SK-N-MC (cell line): ENCODE results near the gene SLC17A2.

Experiments
- DNase-seq: peaks from one replicate; pipeline ENCODE4 v3.0.0-alpha.2; 2011; ENCODE audit warnings: low read depth, low spot score
- H3K27ac ChIP-seq: fragments of 200-600 bp; sonication (generic); 2 replicates; pipeline ENCODE4 v1.5.1; 2016; ENCODE audit warnings: mixed run types
- H3K36me3 ChIP-seq: fragments of 200-600 bp; sonication (generic); 2 replicates; pipeline ENCODE4 v1.6.1; 2017; ENCODE audit warnings: antibody characterized with exemption, low read length, mixed read lengths; ENCODE audit not compliant: insufficient read depth
- H3K4me3 ChIP-seq: fragments of 200-600 bp; sonication (generic); 2 replicates; pipeline ENCODE4 v1.5.1; 2016
- H3K9ac ChIP-seq: fragments of 200-600 bp; sonication (generic); 2 replicates; pipeline ENCODE4 v1.8.0; 2017; ENCODE audit warnings: mixed run types, mixed read lengths; ENCODE audit not compliant: insufficient read length
- H3K9me3 ChIP-seq: fragments of 200-600 bp; sonication (generic); 2 replicates; pipeline ENCODE4 v1.6.1; 2017; ENCODE audit warnings: low read depth, mild to moderate bottlenecking, antibody characterized with exemption, low read length, moderate library complexity, mixed read lengths
- EZH2 ChIP-seq: fragments of 200-600 bp; sonication (generic); IDR thresholded peaks from one replicate; pipeline ENCODE4 v1.6.1; 2017; ENCODE audit warnings: antibody characterized with exemption
- FOXP2 ChIP-seq: optimal IDR thresholded peaks from 2 replicates; pipeline ENCODE3; 2011; ENCODE audit warnings: mild to moderate bottlenecking, moderate library complexity; ENCODE audit not compliant: insufficient read depth; ENCODE audit errors: extremely low read length, control extremely low read depth
- POLR2AphosphoS5 ChIP-seq: IDR thresholded peaks from 2 replicates; pipeline ENCODE4 v1.6.1; 2012; ENCODE audit warnings: mild to moderate bottlenecking, low read depth, low read length, borderline replicate concordance

SLC17A2 gene

DNA sequence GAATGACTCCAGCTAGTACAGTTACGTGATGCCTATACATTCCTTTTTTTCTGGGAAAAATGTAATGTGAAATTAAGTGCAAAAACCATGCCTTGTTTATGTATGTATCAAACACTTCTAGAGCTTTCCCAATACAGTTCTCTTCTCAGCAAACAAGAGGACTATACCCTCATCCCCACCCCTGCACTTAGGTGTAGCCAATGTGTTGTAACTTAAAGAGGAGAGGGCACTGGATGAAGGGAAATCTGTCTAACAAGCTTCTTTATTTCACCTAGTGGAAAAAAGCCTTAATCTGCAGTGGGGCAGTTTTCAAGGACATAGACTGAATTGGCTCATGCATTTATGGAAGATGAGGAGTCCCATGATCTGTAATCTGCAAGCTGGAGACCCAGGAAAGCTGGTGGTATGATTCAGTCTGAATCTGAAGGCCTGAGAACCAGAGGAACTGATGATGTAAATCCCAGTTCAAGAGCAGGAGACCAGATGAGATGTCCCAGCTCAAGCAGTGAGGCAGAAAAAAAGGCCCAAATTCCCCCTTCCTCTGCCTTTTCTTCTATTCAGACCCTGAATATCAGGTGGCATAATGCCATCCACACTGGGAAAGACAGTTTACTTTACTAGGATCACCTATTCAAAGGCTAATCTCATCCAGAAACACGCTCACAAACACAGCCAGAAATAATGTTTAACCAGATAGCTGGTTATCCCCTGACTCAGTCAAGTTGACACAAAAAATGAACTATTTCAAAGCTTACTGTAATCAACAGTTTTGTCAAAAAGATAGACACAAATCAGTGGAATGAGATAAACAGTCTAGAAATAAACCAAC, 30.7 kb downstream of the SLC17A2 start:
- DNase-seq, result no peak

DNA sequence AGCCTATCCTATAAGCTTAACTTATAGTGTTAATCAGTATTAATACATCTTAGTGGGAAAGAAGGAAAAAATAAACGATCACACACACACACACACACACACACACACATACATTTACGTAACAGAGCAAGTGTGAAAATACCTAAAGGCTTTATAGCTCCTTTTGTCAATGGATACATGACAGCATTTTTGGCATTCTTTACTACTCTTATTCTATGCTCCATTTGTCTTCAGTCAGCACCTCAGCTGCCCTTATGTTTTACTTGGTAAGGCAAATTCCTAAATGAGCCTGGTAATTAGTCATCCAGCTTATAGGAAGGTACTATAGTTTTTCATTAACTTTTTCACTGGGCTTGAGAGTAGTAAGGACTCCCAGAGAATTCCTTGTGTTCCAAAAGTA, 31.4 kb downstream of the SLC17A2 start:
- no peak overlapping the region for H3K9ac ChIP-seq
- no peak overlapping the region for H3K27ac ChIP-seq
- DNase-seq, result no peak
- H3K36me3 ChIP-seq, result no peaks in the 10 kb centered on the region
- no peak overlapping the region for H3K4me3 ChIP-seq
- TF ChIP-seq EZH2 (no peak), FOXP2 (no peak), POLR2AphosphoS5 (no peak)
- no peaks in the 10 kb centered on the region for H3K9me3 ChIP-seq

More for the DNA sequence above, 30.7 kb downstream of the SLC17A2 start:
- H3K9me3 ChIP-seq, result no peaks in the 10 kb centered on the region
- no peaks in the 10 kb centered on the region for H3K36me3 ChIP-seq
- no peak for TF ChIP-seq EZH2
- no peak for TF ChIP-seq FOXP2
- TF ChIP-seq POLR2AphosphoS5, result no peak
- H3K4me3 ChIP-seq, result no peak overlapping the region
- H3K27ac ChIP-seq, result no peak overlapping the region
- no peak overlapping the region for H3K9ac ChIP-seq

DNA sequence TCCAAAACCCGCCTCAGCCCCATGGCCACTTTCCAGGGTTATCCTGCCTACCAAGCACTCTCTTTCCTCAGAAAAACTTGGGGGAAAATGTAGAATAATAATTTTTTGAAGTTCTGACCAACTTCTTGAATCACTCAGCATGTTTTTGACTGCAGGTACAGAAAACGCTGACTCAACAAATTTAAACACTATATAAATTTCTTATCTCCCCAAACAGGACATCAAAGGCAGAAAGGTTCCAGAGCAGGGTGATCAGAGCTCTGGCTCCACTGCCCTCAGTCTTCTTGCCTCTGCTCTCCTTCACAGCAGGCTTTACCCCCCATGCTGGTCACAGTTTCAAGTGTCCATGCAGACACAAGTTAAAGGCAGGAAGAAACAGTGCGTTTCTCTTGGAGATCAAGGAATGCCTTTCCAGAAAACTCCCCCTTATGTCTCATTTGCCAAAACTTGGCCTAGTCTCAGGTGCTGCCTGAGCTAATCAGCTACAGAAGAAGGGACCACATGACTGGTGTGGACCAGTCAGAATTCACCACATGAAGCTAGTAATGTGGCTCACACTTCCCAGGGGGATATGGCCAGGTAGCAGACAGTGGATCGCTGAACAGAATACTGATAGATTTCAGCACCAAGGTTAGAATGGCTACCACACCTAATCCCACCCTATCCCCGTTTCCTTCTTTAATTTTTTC, 32.1 kb downstream of the SLC17A2 start:
- Histone ChIP-seq H3K4me3 (no peak overlapping the region), H3K27ac (no peak overlapping the region), H3K36me3 (no peaks in the 10 kb centered on the region), H3K9me3 (no peaks in the 10 kb centered on the region), H3K9ac (no peak overlapping the region)
- DNase-seq, result no peak
- TF ChIP-seq POLR2AphosphoS5 (no peak), EZH2 (no peak), FOXP2 (no peak)

DNA sequence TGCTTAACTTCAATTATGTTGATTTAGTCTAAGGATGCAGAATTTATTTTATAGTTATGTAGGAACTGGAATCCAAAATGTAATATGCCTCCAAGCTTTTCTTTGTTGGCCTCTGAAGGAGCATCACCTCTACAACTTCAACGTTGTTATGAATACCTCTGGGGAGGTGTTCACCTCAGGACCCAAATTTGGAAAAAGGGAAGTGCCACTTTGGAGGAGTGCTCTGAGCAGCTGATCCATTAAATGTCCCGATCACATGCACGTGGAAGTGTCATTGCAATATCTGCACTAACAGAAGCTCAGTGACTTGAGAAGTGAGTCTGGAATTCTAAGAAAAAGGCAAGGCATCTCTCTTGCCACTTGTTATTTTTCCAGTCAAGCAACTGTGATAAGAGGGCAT, 34.2 kb downstream of the SLC17A2 start:
- TF ChIP-seq EZH2 (no peak), FOXP2 (no peak), POLR2AphosphoS5 (no peak)
- H3K4me3 ChIP-seq, result no peak overlapping the region
- no peaks in the 10 kb centered on the region for H3K9me3 ChIP-seq
- no peak overlapping the region for H3K27ac ChIP-seq
- H3K9ac ChIP-seq, result no peak overlapping the region
- DNase-seq, result no peak
- no peaks in the 10 kb centered on the region for H3K36me3 ChIP-seq

DNA sequence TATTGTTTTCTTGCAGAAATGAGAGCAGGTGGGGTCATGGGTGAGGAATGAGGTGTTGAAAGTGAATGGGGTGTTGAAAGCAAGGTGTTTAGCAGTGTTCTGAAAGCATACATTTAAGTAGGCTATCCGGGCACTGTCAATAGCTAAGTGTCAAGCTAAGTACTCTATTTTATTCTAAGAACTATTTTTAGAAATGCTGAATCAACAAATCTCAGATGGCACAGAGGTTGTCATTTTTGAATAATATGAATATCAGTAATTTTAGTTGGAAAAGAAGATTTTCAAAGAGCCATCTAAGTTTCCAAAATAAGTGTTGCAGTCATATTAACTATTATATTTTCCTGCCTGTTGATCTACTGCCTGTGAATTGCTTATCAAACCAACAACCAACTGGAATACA, 34.7 kb downstream of the SLC17A2 start:
- no peak for TF ChIP-seq FOXP2
- no peak for TF ChIP-seq EZH2
- TF ChIP-seq POLR2AphosphoS5, result no peak
- H3K9me3 ChIP-seq, result no peaks in the 10 kb centered on the region
- DNase-seq, result no peak
- no peak overlapping the region for H3K9ac ChIP-seq
- H3K27ac ChIP-seq, result no peak overlapping the region
- no peaks in the 10 kb centered on the region for H3K36me3 ChIP-seq
- no peak overlapping the region for H3K4me3 ChIP-seq

DNA sequence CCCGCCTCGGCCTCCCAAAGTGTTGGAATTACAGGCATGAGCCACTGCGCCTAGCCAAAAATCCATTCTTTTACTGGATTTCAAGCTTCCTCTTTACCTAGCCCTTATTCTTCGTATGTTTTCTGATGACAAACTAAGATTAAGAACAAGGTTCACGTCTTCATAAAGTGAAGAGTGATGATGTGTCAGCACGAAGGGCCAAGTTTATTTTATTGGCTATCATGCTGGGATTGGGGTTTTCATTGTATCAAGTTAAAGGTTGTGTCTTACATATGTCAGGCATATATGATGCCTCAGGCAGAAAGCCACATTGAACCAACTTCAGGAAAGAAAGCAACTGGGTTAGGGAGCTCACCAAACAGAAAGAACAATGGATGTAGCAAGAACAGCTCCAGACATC, 36.7 kb downstream of the SLC17A2 start:
- no peak overlapping the region for H3K4me3 ChIP-seq
- TF ChIP-seq POLR2AphosphoS5 (no peak), EZH2 (no peak), FOXP2 (no peak)

DNA sequence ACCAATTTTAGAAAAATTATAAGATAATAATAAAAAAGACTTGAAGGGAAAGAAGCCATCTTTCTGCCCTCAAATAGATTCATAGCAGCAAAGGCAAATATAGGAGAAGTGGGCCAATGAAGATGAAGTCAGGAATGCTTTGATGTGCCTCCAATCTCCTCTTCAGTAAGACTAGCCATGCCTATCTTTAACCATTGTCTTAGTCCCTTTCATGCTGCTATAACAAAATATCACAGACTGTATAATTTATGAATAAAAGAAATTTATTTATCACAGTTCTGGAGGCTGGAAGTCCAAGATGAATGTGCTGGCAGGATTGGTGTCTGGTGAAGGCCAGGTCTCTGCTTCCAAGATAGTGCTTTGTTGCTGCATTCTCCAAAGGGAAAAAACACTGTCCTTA, 37.6 kb downstream of the SLC17A2 start:
- no peak for TF ChIP-seq POLR2AphosphoS5
- no peak for TF ChIP-seq EZH2
- no peak for TF ChIP-seq FOXP2
- Histone ChIP-seq H3K9me3 (no peaks in the 10 kb centered on the region), H3K9ac (no peak overlapping the region), H3K27ac (no peak overlapping the region), H3K4me3 (no peak overlapping the region), H3K36me3 (no peaks in the 10 kb centered on the region)
- no peak for DNase-seq

More for the DNA sequence above, 36.7 kb downstream of the SLC17A2 start:
- Histone ChIP-seq H3K9me3 (no peaks in the 10 kb centered on the region), H3K36me3 (no peaks in the 10 kb centered on the region), H3K27ac (no peak overlapping the region), H3K9ac (no peak overlapping the region)
- no peak for DNase-seq
